Adrenal gland (tissue), 12 donors: ENCODE results near the gene TRAF3IP3. TPM values are rescaled to one million over a fixed set of nuclear protein-coding genes. Genes with fewer than 3 reads are reported as not detected.
A peak's percentile ranks its signal among the peaks of the same experiment; 100 is the strongest.

ENCODE experiments used
- DNase-seq, 7 donors: peaks; one replicate each; pipeline ENCODE4 v3.0.0-alpha.2; 2019 to 2020
- H3K27ac ChIP-seq, 5 donors: fragments of 200-600 bp; sonication (generic) in 4 of 5; 1 replicate in 3 of 5; 2 replicates in 2 of 5; pipeline versions ENCODE4 v1.5.1 to v1.8.0; 2016 to 2020; ENCODE audit warnings: mild to moderate bottlenecking in 1 of 5
- H3K27me3 ChIP-seq: fragments of 200-600 bp; 2 replicates; pipeline ENCODE4 v1.8.0; 2021
- H3K36me3 ChIP-seq, 2 donors: fragments of 200-600 bp; replicated peaks in 1 of 2; 1 replicate in 1 of 2; 2 replicates in 1 of 2; pipeline versions ENCODE4 v1.5.1 to v1.8.0; 2018 to 2022
- H3K4me1 ChIP-seq, 2 donors: fragments of 200-600 bp; replicated peaks in 1 of 2; 1 replicate in 1 of 2; 2 replicates in 1 of 2; pipeline versions ENCODE4 v1.5.1 to v1.8.0; 2018 to 2021
- H3K4me3 ChIP-seq, 4 donors: fragments of 200-600 bp; sonication (generic) in 3 of 4; one replicate each; pipeline ENCODE4 v1.5.1; 2016 to 2018
- H3K9me3 ChIP-seq, 3 donors: fragments of 200-600 bp; sonication (generic) in 1 of 3; replicated peaks in 1 of 3; 1 replicate in 2 of 3; 2 replicates in 1 of 3; pipeline versions ENCODE4 v1.5.1 to v1.8.0; 2016 to 2021
- POLR2A ChIP-seq, 2 donors: fragments of 450-650 bp; IDR thresholded peaks; one replicate each; pipeline ENCODE4 v1.6.1; 2017; ENCODE audit warnings: antibody characterized with exemption in 2 of 2, mild to moderate bottlenecking in 2 of 2, moderate library complexity in 1 of 2
- WGBS, 4 donors: extraction: QIAGEN DNeasy Blood & Tissue Kit in 2 of 4; methylation state at CpG; one replicate each; pipeline versions ENCODE4 v1.1.5 to v1.1.7; 2013 to 2017; 5-methylcytosine and 5-hydroxymethylcytosine counted together
- intact Hi-C, 2 donors: fragments of 100-400 bp; cut with DNase I; formaldehyde crosslinking; loops; one replicate each; pipeline versions ENCODE4 v1.14.1 to v1.15.0; 2022 to 2023
- polyA plus RNA-seq, 3 donors: library from polyadenylated mRNA; stranded (reverse); fragments of 200-250 nt in 2 of 3; fragments of 350-450 nt in 1 of 3; fragmentation: Illumina TruSeq in 1 of 3; extraction: RNeasy Lipid Tissue Mini Kit (QIAGEN cat#74804) in 1 of 3; gene quantifications; one replicate each; pipeline ENCODE4 v1.2.3, GENCODE V29; 2013 to 2014
- total RNA-seq, 9 donors: library from RNA; depleted of rRNA in 4 of 9; stranded (reverse); fragments of >200 nt in 4 of 9; fragments of 120-200 nt in 1 of 9; fragmentation: NEBNext Ultra II Directional in 1 of 9; extraction: Animal tissue kit (Norgen Biotek cat#: 25700) in 1 of 9; gene quantifications; one replicate each; pipeline versions ENCODE4 v1.1.0 to v1.2.4, GENCODE V29; 2013 to 2023
- TF ChIP-seq, protein P1 (sequence below), 6 experiments: fragments of 450-650 bp in 4 of 6; fragments of 200-600 bp in 2 of 6; sonication (generic) in 1 of 6; IDR thresholded peaks; 1 replicate in 5 of 6; 2 replicates in 1 of 6; pipeline versions ENCODE4 v1.5.1 to v1.8.0; 2016 to 2021; ENCODE audit warnings: antibody characterized with exemption in 6 of 6, mild to moderate bottlenecking in 2 of 6, moderate library complexity in 1 of 6
- donor health status: healthy with polysubstance abuse.
- donor health status: Bipolar disorder and iron deficiency.
- donor health status: DM: yes; HTN: yes; CAD: no.
- donor health status: DM: no; HTN: no; CAD: no.
- donor health status: DM: no; HTN: no; CAD: no.
- donor health status: DM: yes; HTN: yes; CAD: no.

TRAF3IP3 gene
- total and polyA plus RNA-seq, 12 donors, result 0.88 to 9.8 (median 2.0) TPM

DNA sequence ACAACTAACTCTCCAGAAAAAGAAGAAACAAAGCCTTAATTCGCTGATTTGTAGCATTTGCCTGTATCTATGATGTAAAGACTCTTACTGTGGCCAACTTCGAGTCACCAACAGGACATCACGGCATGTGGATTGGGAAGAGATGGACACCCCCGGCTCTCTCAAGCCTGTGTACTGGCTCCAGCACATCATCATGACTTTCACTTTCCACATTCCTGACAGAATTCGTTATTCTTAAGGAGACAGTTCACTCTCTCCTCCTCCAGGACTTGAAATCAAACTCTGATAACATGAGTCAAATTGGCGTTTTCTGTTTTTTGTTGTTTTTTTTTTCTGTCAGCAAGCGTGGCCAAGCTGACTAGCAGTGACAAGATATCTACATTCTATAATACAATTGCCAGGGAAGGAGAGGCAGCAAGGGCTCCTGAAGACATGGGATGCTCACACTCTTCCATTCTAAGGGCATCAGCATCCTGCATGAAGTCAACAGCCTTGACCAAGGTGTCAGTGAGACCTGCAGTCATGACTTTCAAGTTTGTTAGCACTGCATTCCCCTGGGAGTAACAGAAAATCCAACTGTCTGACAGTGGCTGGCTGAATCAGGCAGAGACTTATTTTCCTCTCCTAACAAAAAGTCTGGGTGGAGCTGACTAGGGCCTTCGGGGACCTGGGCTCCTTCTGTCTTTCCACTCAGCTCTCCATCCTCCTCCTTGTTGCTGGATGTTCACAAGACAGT is 13.3 kb upstream of the TRAF3IP3 start:
- 54 to 68% (median 61%) methylated on average over 8 of the region's 8 CpGs for WGBS, 4 donors
- Histone ChIP-seq H3K27ac (peak overlapping the region in 3 of 5 donors; percentile 8 to 65 (median 41)), H3K4me1 (peaks cover 0 to 5% of the 10 kb centered on the region in 2 donors), H3K9me3 (no peaks in the 10 kb centered on the region), H3K36me3 (no peaks in the 10 kb centered on the region), H3K4me3 (no peak overlapping the region), H3K27me3 (no peaks in the 10 kb centered on the region)
- peak in 1 of 7 donors; percentile 15 for DNase-seq
- TF ChIP-seq, protein P1, sequence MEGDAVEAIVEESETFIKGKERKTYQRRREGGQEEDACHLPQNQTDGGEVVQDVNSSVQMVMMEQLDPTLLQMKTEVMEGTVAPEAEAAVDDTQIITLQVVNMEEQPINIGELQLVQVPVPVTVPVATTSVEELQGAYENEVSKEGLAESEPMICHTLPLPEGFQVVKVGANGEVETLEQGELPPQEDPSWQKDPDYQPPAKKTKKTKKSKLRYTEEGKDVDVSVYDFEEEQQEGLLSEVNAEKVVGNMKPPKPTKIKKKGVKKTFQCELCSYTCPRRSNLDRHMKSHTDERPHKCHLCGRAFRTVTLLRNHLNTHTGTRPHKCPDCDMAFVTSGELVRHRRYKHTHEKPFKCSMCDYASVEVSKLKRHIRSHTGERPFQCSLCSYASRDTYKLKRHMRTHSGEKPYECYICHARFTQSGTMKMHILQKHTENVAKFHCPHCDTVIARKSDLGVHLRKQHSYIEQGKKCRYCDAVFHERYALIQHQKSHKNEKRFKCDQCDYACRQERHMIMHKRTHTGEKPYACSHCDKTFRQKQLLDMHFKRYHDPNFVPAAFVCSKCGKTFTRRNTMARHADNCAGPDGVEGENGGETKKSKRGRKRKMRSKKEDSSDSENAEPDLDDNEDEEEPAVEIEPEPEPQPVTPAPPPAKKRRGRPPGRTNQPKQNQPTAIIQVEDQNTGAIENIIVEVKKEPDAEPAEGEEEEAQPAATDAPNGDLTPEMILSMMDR (IDR thresholded peaks at IDR 0.05), result peak in 2 of 6 experiments; percentile 13 to 17
- no peak for TF ChIP-seq POLR2A (IDR thresholded peaks at IDR 0.05)
- intact Hi-C loops, result loop anchor here in 1 of 2 donors (10.0 kb wide), 2 partner anchors 48 to 118 kb away; no protein-coding TSS in a partner anchor

DNA sequence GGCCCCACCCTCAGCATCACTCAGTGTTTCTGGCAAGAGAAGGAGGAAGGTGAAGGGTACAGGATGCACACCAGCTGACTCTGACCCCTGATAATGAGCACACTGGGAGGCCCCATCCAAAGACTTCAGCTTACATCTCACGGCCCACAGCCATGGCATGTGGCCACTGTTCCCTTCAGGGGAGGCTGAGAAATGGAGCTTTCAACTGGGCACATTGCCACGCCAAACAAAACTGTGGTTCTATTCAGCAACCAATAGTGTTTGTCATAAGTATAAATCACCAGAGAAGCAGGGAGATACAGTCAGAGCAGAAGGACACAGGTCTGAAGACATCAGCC is 12.7 kb upstream of the TRAF3IP3 start:
- peak overlapping the region in 1 of 5 donors; percentile 65 for H3K27ac ChIP-seq
- no peaks in the 10 kb centered on the region for H3K9me3 ChIP-seq
- TF ChIP-seq, protein P1 (IDR thresholded peaks at IDR 0.05), result no peak
- no peak for TF ChIP-seq POLR2A (IDR thresholded peaks at IDR 0.05)
- DNase-seq, result peak in 6 of 7 donors; percentile 27 to 69 (median 56)
- intact Hi-C loops, result loop anchor here in 1 of 2 donors (10.0 kb wide), 2 partner anchors 48 to 118 kb away; no protein-coding TSS in a partner anchor
- no peaks in the 10 kb centered on the region for H3K27me3 ChIP-seq
- no peak overlapping the region for H3K4me3 ChIP-seq
- H3K4me1 ChIP-seq, result peaks cover 0 to 5% of the 10 kb centered on the region in 2 donors
- 33 to 57% (median 55%) methylated on average over 2 of the region's 2 CpGs for WGBS, 4 donors
- no peaks in the 10 kb centered on the region for H3K36me3 ChIP-seq

GRCh38 chr1:209746451-209747165 is 9.2 kb upstream of the TRAF3IP3 start:
- TF ChIP-seq POLR2A (IDR thresholded peaks at IDR 0.05), result no peak
- TF ChIP-seq, protein P1 (IDR thresholded peaks at IDR 0.05), result no peak
- Histone ChIP-seq H3K4me3 (no peak overlapping the region), H3K4me1 (peaks cover 0 to 5% of the 10 kb centered on the region in 2 donors), H3K36me3 (no peaks in the 10 kb centered on the region), H3K9me3 (no peaks in the 10 kb centered on the region), H3K27me3 (no peaks in the 10 kb centered on the region), H3K27ac (no peak overlapping the region)
- 65 to 74% (median 68%) methylated on average over 4 of the region's 4 CpGs for WGBS, 4 donors
- intact Hi-C loops, result loop anchor here in 1 of 2 donors (5.0 to 10.0 kb wide), 3 partner anchors 52 to 169 kb away; no protein-coding TSS in a partner anchor
- DNase-seq, result no peak

GRCh38 chr1:209747580-209748262 is 8.1 kb upstream of the TRAF3IP3 start:
- Histone ChIP-seq H3K36me3 (no peaks in the 10 kb centered on the region), H3K27ac (peak overlapping the region in 2 of 5 donors; percentile 38 to 39), H3K4me3 (peak overlapping the region in 1 of 4 donors; percentile 21), H3K9me3 (no peaks in the 10 kb centered on the region), H3K27me3 (no peaks in the 10 kb centered on the region), H3K4me1 (peaks cover 0 to 5% of the 10 kb centered on the region in 2 donors)
- peak; percentile 94 to 99 (median 99) for DNase-seq
- WGBS, 4 donors, result 4 to 10% (median 7%) methylated on average over 19 to 37 of the region's 37 CpGs
- TF ChIP-seq, protein P1 (IDR thresholded peaks at IDR 0.05), result peak; percentile 89 to 100 (median 98)
- TF ChIP-seq POLR2A (IDR thresholded peaks at IDR 0.05), result no peak
- intact Hi-C loops, result loop anchor here in 1 of 2 donors (5.0 to 10.0 kb wide), 3 partner anchors 53 to 170 kb away; no protein-coding TSS in a partner anchor
